NOMO-1 treated with dmso at 0.1 percent for 144 hours (cell line): ENCODE measurements around the gene IFT43.

ENCODE experiments used
- DNase-seq: peaks from one replicate; lab custom pipeline; 2025; ENCODE audit not compliant: unreplicated experiment; lab: John Stamatoyannopoulos, UW

IFT43 gene

GRCh38 chr14:75979648-75980565, 5.7 kb upstream of the IFT43 start:
- no peak for DNase-seq

GRCh38 chr14:75980856-75981255, 4.7 kb upstream of the IFT43 start:
- no peak for DNase-seq

GRCh38 chr14:75981426-75982265, 3.9 kb upstream of the IFT43 start, which contains the start of gene TGFB3:
Gene TGFB3, minus strand, starts transcription at chr14:75981995. Its CDS starts 1,102 bp downstream, at chr14:75980893.
- no peak for DNase-seq

GRCh38 chr14:75982266-75983018, 3.1 kb upstream of the IFT43 start:
- DNase-seq = peak; percentile 67

- DNase-seq = no peak
These were observed 2.6 kb upstream of the IFT43 start for GRCh38 chr14:75983019-75983358.

- DNase-seq = no peak
These were observed 889 bp upstream of the IFT43 start for GRCh38 chr14:75984674-75985073.

GRCh38 chr14:75986439-75986765, 839 bp downstream of the IFT43 start:
- no peak for DNase-seq

- DNase-seq = no peak
These were observed 1.8 kb downstream of the IFT43 start for GRCh38 chr14:75987201-75987970.

GRCh38 chr14:75989134-75989533, 3.6 kb downstream of the IFT43 start:
- no peak for DNase-seq

GRCh38 chr14:75990297-75990696, 4.7 kb downstream of the IFT43 start:
- no peak for DNase-seq

- DNase-seq = no peak
These were observed 6.2 kb downstream of the IFT43 start for GRCh38 chr14:75991753-75992152.

GRCh38 chr14:75993567-75994041, 8.0 kb downstream of the IFT43 start:
- no peak for DNase-seq

- no peak for DNase-seq
These were observed 9.9 kb downstream of the IFT43 start for GRCh38 chr14:75995372-75996041.

- DNase-seq = no peak
These were observed 10.9 kb downstream of the IFT43 start for GRCh38 chr14:75996488-75996887.

GRCh38 chr14:75999511-76000190, 14.1 kb downstream of the IFT43 start:
- DNase-seq = no peak

- no peak for DNase-seq
These were observed 16.8 kb downstream of the IFT43 start for GRCh38 chr14:76002383-76002782.

- no peak for DNase-seq
These were observed 20.7 kb downstream of the IFT43 start for GRCh38 chr14:76006253-76006652.

- DNase-seq = no peak
These were observed 21.8 kb downstream of the IFT43 start for GRCh38 chr14:76007379-76007778.

GRCh38 chr14:76007852-76008251, 22.3 kb downstream of the IFT43 start:
- DNase-seq = no peak
